GM23248 (cell line): ENCODE measurements around the gene KCNG1.

Source experiments
- EZH2 ChIP-seq: fragments of 200-600 bp; sonication (generic); IDR thresholded peaks from 2 replicates; pipeline ENCODE4 v1.6.1; 2018; ENCODE audit warnings: antibody characterized with exemption, mild to moderate bottlenecking; ENCODE audit not compliant: insufficient read depth, poor library complexity, severe bottlenecking
- EZH2phosphoT487 ChIP-seq: fragments of 200-600 bp; sonication (generic); IDR thresholded peaks from 2 replicates; pipeline ENCODE4 v1.6.1; 2018; ENCODE audit warnings: antibody characterized with exemption, moderate library complexity, mild to moderate bottlenecking, low read depth; ENCODE audit not compliant: insufficient read depth

DNA sequence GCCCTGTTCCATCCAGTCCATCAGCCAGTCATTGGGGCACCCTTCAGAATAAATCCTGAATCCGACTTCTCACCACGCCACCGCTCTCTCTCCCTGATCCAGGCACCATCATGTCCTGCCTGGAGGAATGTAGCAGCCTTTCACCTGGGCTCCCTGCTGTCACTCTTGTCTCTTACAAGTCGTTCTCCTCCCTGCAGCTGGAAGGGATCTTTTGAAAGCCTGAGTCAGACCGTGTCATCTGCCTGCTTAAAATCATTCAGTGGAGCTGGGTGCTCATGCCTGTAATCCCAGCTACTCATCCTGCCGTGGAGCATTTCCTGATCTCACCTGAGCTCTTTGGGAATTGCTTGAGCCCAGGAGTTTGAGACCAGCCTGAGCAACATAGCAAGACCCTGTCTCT is 19.2 kb upstream of the KCNG1 start:
- TF ChIP-seq EZH2phosphoT487 (no peak), EZH2 (no peak)
